Stimulated activated CD4-positive, alpha-beta T cell treated with anti-CD3 and anti-CD28 coated beads, Interleukin-4, amount 100 ng/mL, for 4 hours (primary cell): ENCODE measurements around the gene WNT16.
"Not testable (repeated sequence)": the region's sequence is repeated elsewhere in the genome, so short reads cannot be mapped to it uniquely, and the experiment has no call there.

ENCODE experiments used
- DNase-seq, 2 experiments: peaks; one replicate each; pipeline ENCODE4 v3.0.0-alpha.2; 2020

Gene WNT16

GRCh38 chr7:121328508-121329190, at the start of gene WNT16:
Gene WNT16, plus strand, starts transcription at chr7:121329000. Its CDS starts 293 bp downstream, at chr7:121329293.
- DNase-seq, result no peak

DNA sequence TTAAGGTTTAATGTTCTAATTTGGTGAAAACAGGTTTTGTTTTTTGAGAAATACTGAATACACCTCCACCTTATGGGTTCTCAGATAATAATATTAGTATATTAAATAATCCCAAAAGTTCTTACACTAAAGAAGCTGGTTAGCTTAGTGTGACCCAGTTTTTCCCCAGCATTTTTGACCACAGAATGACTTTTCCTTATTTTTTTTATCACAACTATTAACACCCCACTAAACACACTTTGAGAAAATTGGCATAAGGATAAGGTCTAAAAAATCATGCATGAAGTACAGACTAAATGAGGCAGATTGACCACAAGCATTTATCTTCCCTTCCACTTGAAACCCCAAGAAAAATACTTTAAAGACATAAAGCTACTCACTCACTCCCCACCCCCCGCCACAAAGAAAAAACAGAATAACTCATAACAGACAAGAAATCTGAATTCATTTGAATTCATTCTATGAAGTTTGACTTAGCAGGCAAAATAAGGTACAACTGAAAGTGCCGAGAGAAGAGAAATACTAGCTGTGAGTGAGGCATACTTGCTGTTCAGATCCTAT, 49.7 kb upstream of the WNT16 start:
- DNase-seq, result no peak

DNA sequence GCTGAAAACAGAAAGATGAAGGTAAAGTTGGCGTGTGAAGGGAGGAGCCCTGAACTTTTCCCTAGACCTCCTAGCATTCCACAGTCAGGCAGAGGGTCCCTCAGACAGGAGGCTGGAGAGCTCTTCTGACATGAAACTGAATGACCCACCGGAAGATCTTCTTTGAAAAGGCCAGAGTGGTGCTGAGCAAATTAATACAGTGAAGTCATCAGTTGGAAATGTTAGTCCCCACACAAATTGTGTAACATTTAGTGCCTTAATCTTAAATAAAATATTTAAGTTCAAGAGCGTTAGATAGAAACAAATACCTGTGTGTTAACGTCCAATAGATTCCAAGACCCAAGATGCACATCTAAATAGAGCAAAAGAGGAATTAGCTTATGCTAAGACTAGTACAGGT, 49.0 kb upstream of the WNT16 start:
- DNase-seq, result no peak

- no peak for DNase-seq
Measured at GRCh38 chr7:121280656-121281055, 48.1 kb upstream of the WNT16 start.

GRCh38 chr7:121282129-121282528, 46.7 kb upstream of the WNT16 start:
- DNase-seq, result no peak

- DNase-seq, result no peak
Measured at GRCh38 chr7:121285066-121285667, 43.6 kb upstream of the WNT16 start.

DNA sequence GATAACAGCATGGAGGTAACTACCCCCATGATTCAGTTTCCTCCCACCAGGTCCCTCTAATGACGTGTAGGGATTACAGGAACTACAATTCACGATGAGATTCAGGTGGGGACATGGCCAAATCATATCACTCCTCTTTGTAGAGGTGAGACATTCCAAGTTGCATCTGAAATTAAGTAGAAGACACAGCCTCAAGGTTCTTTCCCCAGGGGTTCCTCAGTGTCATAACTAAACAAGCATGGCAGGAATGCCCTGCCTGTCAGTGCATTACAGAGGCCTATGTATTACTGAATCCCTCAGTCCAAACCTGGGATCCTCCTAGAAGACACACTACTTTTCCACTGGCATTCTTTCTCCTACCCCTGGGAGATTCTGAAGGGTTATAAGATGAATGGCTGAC, 42.6 kb upstream of the WNT16 start:
- DNase-seq, result no peak

DNA sequence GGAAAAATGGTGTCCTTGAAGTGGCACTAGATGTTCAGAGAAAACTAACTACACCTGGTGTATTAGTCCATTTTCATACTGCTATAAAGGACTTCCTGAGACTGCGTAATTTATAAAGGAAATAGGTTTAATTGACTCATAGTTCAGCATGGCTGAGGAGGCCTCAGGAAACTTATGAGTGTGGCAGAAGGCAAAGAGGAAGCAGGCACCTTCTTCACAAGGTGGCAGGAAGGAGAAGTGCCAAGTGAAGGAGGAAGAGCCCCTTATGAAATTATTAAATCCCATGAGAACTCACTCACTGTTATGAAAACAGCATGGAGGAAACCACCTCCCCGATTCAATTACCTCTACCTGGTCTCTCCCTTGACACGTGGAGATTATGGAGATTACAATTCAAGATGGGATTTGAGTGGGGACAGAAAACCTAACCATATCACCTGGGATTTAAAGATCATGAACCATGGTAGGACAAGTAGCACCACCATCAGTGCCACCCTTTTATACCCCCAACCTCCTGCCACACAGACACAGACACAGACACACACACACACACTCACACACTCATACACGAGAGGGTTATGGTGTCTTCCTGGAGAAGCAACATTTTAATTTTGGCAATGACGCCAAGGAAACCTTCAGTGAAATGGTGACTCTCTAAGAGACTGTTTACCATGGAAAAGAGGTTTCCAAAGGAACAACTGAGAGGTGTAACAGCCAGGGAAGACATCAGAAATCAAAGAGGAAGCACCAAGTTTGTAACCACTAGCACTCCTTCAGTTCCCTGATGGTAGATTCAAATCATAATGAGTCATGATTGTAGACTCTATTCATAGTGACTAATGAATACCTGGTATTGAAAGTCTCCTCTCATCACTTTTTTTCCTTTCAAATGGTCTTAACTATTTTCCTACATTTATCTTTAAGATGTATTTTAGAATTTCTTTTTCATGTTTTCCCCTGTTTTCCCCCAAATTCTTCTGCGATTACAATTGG, 41.8 kb upstream of the WNT16 start:
- DNase-seq, result no peak

DNA sequence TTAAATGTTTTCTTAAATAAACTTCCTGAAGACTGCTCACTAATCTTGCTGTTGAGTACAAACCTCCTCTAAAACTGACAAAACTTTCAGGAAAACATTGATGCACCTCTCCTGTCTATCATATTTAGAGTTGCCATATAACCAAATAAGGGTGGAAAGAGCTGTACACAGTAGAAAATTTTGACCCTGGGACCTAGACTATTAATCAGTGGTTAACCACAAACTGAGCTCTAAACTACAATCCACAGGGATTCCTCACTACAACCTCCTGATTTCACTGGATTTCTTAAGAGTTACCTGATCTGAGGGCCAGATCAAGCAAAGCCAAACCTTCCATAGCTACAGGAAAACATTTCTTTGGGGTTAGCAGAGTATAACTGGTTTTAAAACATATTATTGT, 39.9 kb upstream of the WNT16 start:
- DNase-seq, result no peak

DNA sequence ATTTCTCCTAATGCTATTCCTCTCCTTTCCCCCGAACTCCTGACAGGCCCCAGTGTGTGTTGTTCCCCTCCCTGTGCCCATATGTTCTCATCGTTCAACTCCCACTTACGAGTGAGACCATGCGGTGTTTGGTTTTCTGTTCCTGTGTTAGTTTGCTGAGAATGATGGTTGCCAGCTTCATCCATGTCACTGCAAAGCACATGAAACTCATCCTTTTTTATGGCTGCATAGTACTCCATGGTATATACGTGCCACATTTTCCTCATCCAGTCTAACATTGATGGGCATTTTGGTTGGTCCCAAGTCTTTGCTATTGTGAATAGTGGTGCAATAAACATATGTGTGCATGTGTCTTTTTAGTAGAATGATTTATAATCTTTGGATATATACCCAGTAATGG, 38.9 kb upstream of the WNT16 start:
- DNase-seq, result not testable (repeated sequence)

DNA sequence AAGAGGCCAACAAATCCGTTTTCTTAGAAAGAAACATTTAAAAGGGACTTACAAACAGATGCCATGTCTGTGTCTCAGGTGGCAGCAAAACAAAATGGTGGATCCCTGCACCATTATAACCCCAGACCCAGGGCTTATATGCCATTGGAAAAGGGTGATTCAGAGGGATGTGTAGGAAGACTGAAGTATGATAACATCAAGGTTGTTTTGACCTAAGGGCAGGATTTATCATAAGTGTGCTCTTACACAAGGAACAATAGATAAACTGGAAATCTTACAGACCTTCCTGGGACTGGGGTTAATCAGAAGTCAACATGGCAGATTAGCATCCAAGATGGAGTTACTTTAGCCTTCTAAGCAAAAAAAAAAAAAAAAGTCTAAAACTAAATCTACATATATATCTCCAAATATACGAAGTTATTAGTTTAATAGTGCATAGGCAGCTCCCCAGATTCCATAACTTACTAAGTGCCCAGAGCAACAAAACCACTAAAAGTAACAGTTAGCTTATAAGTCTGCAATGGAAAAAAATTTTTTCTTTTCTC, 34.3 kb upstream of the WNT16 start:
- DNase-seq, result no peak

DNA sequence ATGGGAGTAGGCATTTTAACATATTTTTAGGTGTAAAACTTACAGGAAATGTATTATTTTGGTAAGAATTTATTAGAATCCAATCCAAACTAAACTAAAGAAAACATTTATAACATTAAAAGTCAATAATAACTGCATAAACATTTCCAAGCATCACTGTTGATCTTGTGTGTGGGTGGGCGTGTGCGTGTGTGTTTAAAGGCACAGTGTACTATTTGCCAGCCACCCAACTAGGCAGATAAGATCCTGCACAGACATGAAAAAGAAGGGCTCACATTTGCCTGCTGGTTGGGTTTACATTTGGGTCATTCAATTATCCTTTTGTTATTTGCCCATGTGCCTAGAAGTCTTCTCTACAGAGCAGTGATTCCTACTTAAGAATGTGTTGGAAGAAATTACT, 31.0 kb upstream of the WNT16 start:
- DNase-seq, result no peak

GRCh38 chr7:121298831-121299239, 30.0 kb upstream of the WNT16 start:
- no peak for DNase-seq

DNA sequence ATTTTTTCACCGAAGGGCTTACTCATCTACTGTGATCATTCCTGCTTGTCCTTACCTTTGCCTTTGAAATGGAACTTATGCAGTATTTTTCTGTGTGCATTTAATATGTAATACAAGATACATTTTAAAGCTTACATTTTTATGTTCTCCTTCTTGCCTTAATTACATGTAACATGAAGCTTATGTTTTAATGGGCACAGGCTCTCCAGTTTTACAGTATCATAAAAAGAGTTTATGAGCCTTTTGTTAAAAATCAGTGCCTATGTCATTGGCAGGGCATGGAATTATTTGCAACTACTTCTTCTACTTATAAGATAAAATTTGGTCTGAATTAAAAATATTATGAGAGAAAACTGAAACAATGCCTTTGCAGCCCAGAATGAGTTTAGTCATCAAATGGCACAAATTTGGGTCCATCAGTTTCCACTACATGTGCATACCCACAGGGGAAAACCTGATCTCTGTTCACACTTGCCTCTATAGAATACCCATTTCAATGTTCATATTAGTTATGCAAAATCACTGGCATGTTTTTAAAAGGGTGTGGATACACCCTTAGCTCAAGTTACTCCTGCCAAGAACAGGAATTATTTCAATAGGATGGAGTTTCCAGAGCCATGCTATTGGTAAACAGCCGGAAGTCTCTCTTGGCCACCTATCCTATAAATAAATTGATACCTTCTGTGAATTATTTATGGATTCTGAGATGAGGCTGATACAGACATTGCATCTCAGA, 27.9 kb upstream of the WNT16 start:
- DNase-seq, result no peak

- DNase-seq, result no peak
Measured at GRCh38 chr7:121301446-121302213, 27.2 kb upstream of the WNT16 start.

GRCh38 chr7:121302214-121302745, 26.5 kb upstream of the WNT16 start:
- no peak for DNase-seq

- DNase-seq, result no peak
Measured at GRCh38 chr7:121303422-121304101, 25.2 kb upstream of the WNT16 start.

DNA sequence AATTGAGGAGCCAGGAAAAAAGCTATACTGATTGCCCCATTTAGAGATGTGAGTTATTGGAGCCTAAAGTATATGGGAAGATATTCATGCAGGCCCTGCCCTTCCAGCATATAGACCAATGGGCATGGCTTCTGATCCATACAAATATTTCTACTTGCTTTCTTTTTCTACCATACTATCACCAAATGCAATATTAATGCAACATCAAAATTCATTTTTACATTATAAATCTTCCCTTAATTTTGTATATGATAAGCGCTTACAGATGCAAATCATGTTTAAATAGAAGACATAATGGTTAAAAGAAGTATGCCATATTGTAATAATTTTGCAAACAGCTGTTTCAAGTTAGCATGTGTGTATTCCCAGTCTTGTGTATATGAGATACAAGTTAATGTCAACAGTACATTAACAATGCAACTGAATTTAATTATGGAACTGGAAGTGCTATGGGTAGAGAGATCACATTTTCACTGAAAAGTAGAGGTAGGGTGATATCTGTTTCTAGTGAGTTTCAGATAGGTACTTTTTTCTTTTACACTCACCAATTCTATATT, 24.6 kb upstream of the WNT16 start:
- no peak for DNase-seq

- no peak for DNase-seq
Measured at GRCh38 chr7:121305109-121305508, 23.7 kb upstream of the WNT16 start.

- DNase-seq, result no peak
Measured at GRCh38 chr7:121306565-121306964, 22.2 kb upstream of the WNT16 start.
